Neural progenitor cell (in vitro differentiated cells): ENCODE data around the gene ANKRD7. TPM values are rescaled to one million over a fixed set of nuclear protein-coding genes. Genes with fewer than 3 reads are reported as not detected.

Experiments
- DNase-seq: peaks from one replicate; pipeline ENCODE4 v3.0.0-alpha.2; 2016; ENCODE audit warnings: low spot score
- H2AFZ ChIP-seq: fragments of 200-600 bp; sonication (generic); replicated peaks from 2 replicates; pipeline ENCODE4 v1.6.1; 2016; ENCODE audit warnings: antibody characterized with exemption
- H3F3A ChIP-seq: fragments of 200-600 bp; sonication (generic); 2 replicates; pipeline ENCODE4 v1.6.1; 2016; ENCODE audit warnings: antibody characterized with exemption, low read depth
- H3K27ac ChIP-seq: fragments of 200-600 bp; sonication (generic); 2 replicates; pipeline ENCODE4 v1.5.1; 2016; ENCODE audit warnings: mild to moderate bottlenecking
- H3K27me3 ChIP-seq: fragments of 200-600 bp; sonication (generic); 2 replicates; pipeline ENCODE4 v1.6.1; 2016; ENCODE audit warnings: mild to moderate bottlenecking, moderate library complexity
- H3K36me3 ChIP-seq: fragments of 200-600 bp; sonication (generic); 2 replicates; pipeline ENCODE4 v1.5.1; 2016
- H3K4me1 ChIP-seq: fragments of 200-600 bp; sonication (generic); 2 replicates; pipeline ENCODE4 v1.6.1; 2016; ENCODE audit warnings: mixed run types
- H3K4me2 ChIP-seq: fragments of 200-600 bp; sonication (generic); 2 replicates; pipeline ENCODE4 v1.6.1; 2016
- H3K4me3 ChIP-seq: fragments of 200-600 bp; sonication (generic); 2 replicates; pipeline ENCODE4 v1.5.1; 2016
- H3K79me2 ChIP-seq: fragments of 200-600 bp; sonication (generic); 2 replicates; pipeline ENCODE4 v1.6.1; 2016; ENCODE audit warnings: low read depth
- H3K9ac ChIP-seq: fragments of 200-600 bp; sonication (generic); 2 replicates; pipeline ENCODE4 v1.6.1; 2016
- H3K9me3 ChIP-seq: fragments of 200-600 bp; sonication (generic); 2 replicates; pipeline ENCODE4 v1.5.1; 2016; ENCODE audit warnings: low read depth
- H4K20me1 ChIP-seq: fragments of 200-600 bp; sonication (generic); 2 replicates; pipeline ENCODE4 v1.6.1; 2016; ENCODE audit warnings: low read depth
- H3K27ac Mint-ChIP-seq: 3 replicates; pipeline ENCODE4 v1.8.0; 2021; ENCODE audit warnings: mixed read lengths
- H3K27me3 Mint-ChIP-seq: 2 replicates; pipeline ENCODE4 v1.8.0; 2022; ENCODE audit warnings: low read depth, mild to moderate bottlenecking, inconsistent platforms, moderate library complexity, mixed read lengths; ENCODE audit not compliant: insufficient read depth
- H3K36me3 Mint-ChIP-seq: 3 replicates; pipeline ENCODE4 v1.8.0; 2021; ENCODE audit warnings: mixed read lengths
- H3K4me1 Mint-ChIP-seq: 3 replicates; pipeline ENCODE4 v1.8.0; 2021; ENCODE audit warnings: mixed read lengths
- H3K4me3 Mint-ChIP-seq: 3 replicates; pipeline ENCODE4 v1.8.0; 2021; ENCODE audit warnings: mild to moderate bottlenecking, moderate library complexity, mixed read lengths
- H3K9me3 Mint-ChIP-seq: 3 replicates; pipeline ENCODE4 v1.8.0; 2020; ENCODE audit warnings: mixed read lengths
- CTCF ChIP-seq: fragments of 200-600 bp; sonication (generic); IDR thresholded peaks from 2 replicates; pipeline ENCODE4 v1.5.1; 2017; ENCODE audit warnings: antibody characterized with exemption, mild to moderate bottlenecking
- EZH2 ChIP-seq: fragments of 200-600 bp; sonication (generic); IDR thresholded peaks from 2 replicates; pipeline ENCODE4 v1.6.1; 2017; ENCODE audit warnings: antibody characterized with exemption, mild to moderate bottlenecking, moderate library complexity
- EZH2phosphoT487 ChIP-seq: fragments of 200-600 bp; sonication (generic); IDR thresholded peaks from 2 replicates; pipeline ENCODE4 v1.6.1; 2017; ENCODE audit warnings: antibody characterized with exemption
- total RNA-seq: library from RNA; depleted of rRNA; stranded (reverse); fragments of >200 nt; gene quantifications from 2 replicates; pipeline ENCODE4 v1.2.3, GENCODE V29; 2015; ENCODE audit warnings: low replicate concordance

ANKRD7 gene
- total RNA-seq, 1 donor from 2014 or later, result not detected

GRCh38 chr7:118184565-118184940 is 40.0 kb upstream of the ANKRD7 start:
- H3K27ac ChIP-seq, result peak overlapping the region; percentile 86
- Mint-ChIP-seq H3K9me3 (no peaks in the 10 kb centered on the region), H3K27ac (peak overlapping the region; percentile 98), H3K4me3 (peak overlapping the region; percentile 96), H3K36me3 (peaks cover 6% of the 10 kb centered on the region), H3K4me1 (peaks cover 33% of the 10 kb centered on the region), H3K27me3 (no peaks in the 10 kb centered on the region)
- no peaks in the 10 kb centered on the region for H3F3A ChIP-seq
- H3K9me3 ChIP-seq, result no peaks in the 10 kb centered on the region
- peak overlapping the region; percentile 95 for H3K4me3 ChIP-seq
- no peak for DNase-seq
- H4K20me1 ChIP-seq, result peaks cover 24% of the 10 kb centered on the region
- TF ChIP-seq EZH2 (no peak), EZH2phosphoT487 (no peak), CTCF (no peak)
- H3K27me3 ChIP-seq, result no peaks in the 10 kb centered on the region
- peaks cover 58% of the 10 kb centered on the region for H3K79me2 ChIP-seq
- peak overlapping the region; percentile 92 for H3K9ac ChIP-seq
- peaks cover 31% of the 10 kb centered on the region for H3K36me3 ChIP-seq
- peak overlapping the region; percentile 71 for H2AFZ ChIP-seq
- H3K4me1 ChIP-seq, result peaks cover 26% of the 10 kb centered on the region
- peak overlapping the region; percentile 89 for H3K4me2 ChIP-seq

- Histone ChIP-seq H3K9ac (peak overlapping the region; percentile 92), H3F3A (no peaks in the 10 kb centered on the region), H3K4me1 (peaks cover 26% of the 10 kb centered on the region), H3K4me2 (peak overlapping the region; percentile 89), H3K36me3 (peaks cover 35% of the 10 kb centered on the region), H4K20me1 (peaks cover 24% of the 10 kb centered on the region), H2AFZ (no peak overlapping the region), H3K27me3 (no peaks in the 10 kb centered on the region), H3K79me2 (peaks cover 63% of the 10 kb centered on the region), H3K27ac (no peak overlapping the region), H3K4me3 (peak overlapping the region; percentile 95), H3K9me3 (no peaks in the 10 kb centered on the region)
- no peak for DNase-seq
- Mint-ChIP-seq H3K27me3 (no peaks in the 10 kb centered on the region), H3K36me3 (peaks cover 10% of the 10 kb centered on the region), H3K27ac (no peak overlapping the region), H3K4me3 (peak overlapping the region; percentile 96), H3K9me3 (no peaks in the 10 kb centered on the region), H3K4me1 (peaks cover 33% of the 10 kb centered on the region)
- no peak for TF ChIP-seq CTCF
- no peak for TF ChIP-seq EZH2
- no peak for TF ChIP-seq EZH2phosphoT487
These were observed 39.2 kb upstream of the ANKRD7 start for GRCh38 chr7:118185163-118185860.

GRCh38 chr7:118186501-118186900 is 38.0 kb upstream of the ANKRD7 start:
- Histone ChIP-seq H3K79me2 (peaks cover 63% of the 10 kb centered on the region), H3K27me3 (no peaks in the 10 kb centered on the region), H3K4me3 (peak overlapping the region; percentile 95), H3K36me3 (peaks cover 40% of the 10 kb centered on the region), H3K4me1 (peaks cover 26% of the 10 kb centered on the region), H3K9me3 (no peaks in the 10 kb centered on the region), H3F3A (no peaks in the 10 kb centered on the region), H3K27ac (no peak overlapping the region), H3K9ac (no peak overlapping the region), H4K20me1 (peaks cover 24% of the 10 kb centered on the region), H3K4me2 (peak overlapping the region; percentile 89), H2AFZ (no peak overlapping the region)
- no peak overlapping the region for H3K4me3 Mint-ChIP-seq
- no peaks in the 10 kb centered on the region for H3K9me3 Mint-ChIP-seq
- peaks cover 33% of the 10 kb centered on the region for H3K4me1 Mint-ChIP-seq
- H3K36me3 Mint-ChIP-seq, result peaks cover 11% of the 10 kb centered on the region
- H3K27me3 Mint-ChIP-seq, result no peaks in the 10 kb centered on the region
- TF ChIP-seq EZH2phosphoT487 (no peak), EZH2 (no peak), CTCF (no peak)
- DNase-seq, result no peak
- H3K27ac Mint-ChIP-seq, result no peak overlapping the region
